Stomach (tissue), 4 donors: ENCODE data around the gene GLIPR1.

ENCODE experiments used
- CTCF ChIP-seq, 7 experiments: fragments of 450-650 bp in 4 of 7; fragments of 200-600 bp in 3 of 7; sonication (generic) in 3 of 7; IDR thresholded peaks; one replicate each; pipeline ENCODE4 v1.5.1; 2016 to 2019; ENCODE audit warnings: antibody characterized with exemption in 7 of 7, control low read depth in 2 of 7, mild to moderate bottlenecking in 1 of 7
- EP300 ChIP-seq: sonication (generic); formaldehyde crosslinking; IDR thresholded peaks from one replicate; pipeline ENCODE4 v1.6.1; 2017; ENCODE audit warnings: antibody characterized with exemption
- POLR2A ChIP-seq, 4 donors: fragments of 450-650 bp; IDR thresholded peaks; one replicate each; pipeline ENCODE4 v1.6.1; 2016; ENCODE audit warnings: antibody characterized with exemption in 4 of 4, control low read depth in 2 of 4, mild to moderate bottlenecking in 1 of 4, moderate library complexity in 1 of 4

GRCh38 chr12:75481013-75481705, 604 bp downstream of the GLIPR1 start:
- TF ChIP-seq CTCF (IDR thresholded peaks at IDR 0.05) (no peak), EP300 (no peak), POLR2A (IDR thresholded peaks at IDR 0.05) (no peak)
